HepG2 (cell line): ENCODE results near the gene CFAP43. TPM values are rescaled to one million over a fixed set of nuclear protein-coding genes. Genes with fewer than 3 reads are reported as not detected.
A peak's percentile ranks its signal among the peaks of the same experiment; 100 is the strongest.

Source experiments
- CAMTA2 ChIP-seq: sonication (generic); formaldehyde crosslinking; IDR thresholded peaks from 2 replicates; pipeline ENCODE4 v1.4.0; 2020; ENCODE audit warnings: mild to moderate bottlenecking, missing genetic modification reagents, borderline replicate concordance
- CCDC6 ChIP-seq: sonication (generic); formaldehyde crosslinking; IDR thresholded peaks from 2 replicates; pipeline ENCODE4 v1.8.1; 2022; ENCODE audit warnings: mild to moderate bottlenecking, missing genetic modification reagents, moderate library complexity
- CSRNP1 ChIP-seq: sonication (generic); formaldehyde crosslinking; IDR thresholded peaks from 2 replicates; pipeline ENCODE4 v1.8.1; 2023; ENCODE audit warnings: mild to moderate bottlenecking, missing genetic modification reagents
- DRAP1 ChIP-seq: IDR thresholded peaks from 2 replicates; pipeline ENCODE4 v1.6.1; 2016; ENCODE audit warnings: missing genetic modification reagents, missing compliant biosample characterization
- GFI1 ChIP-seq: sonication (generic); formaldehyde crosslinking; IDR thresholded peaks from 2 replicates; pipeline ENCODE4 v1.5.0; 2020; ENCODE audit warnings: missing genetic modification reagents, mild to moderate bottlenecking, borderline replicate concordance
- KMT2B ChIP-seq: IDR thresholded peaks from 2 replicates; pipeline ENCODE4 v1.6.1; 2016; ENCODE audit warnings: missing genetic modification reagents, missing compliant biosample characterization
- MAFG ChIP-seq: sonication (generic); formaldehyde crosslinking; IDR thresholded peaks from 2 replicates; pipeline ENCODE4 v1.5.1; 2020; ENCODE audit warnings: mild to moderate bottlenecking, missing genetic modification reagents
- NFKBIZ ChIP-seq: IDR thresholded peaks from 2 replicates; pipeline ENCODE4 v1.6.1; 2018; ENCODE audit warnings: missing genetic modification reagents, missing compliant biosample characterization
- NFYC ChIP-seq: IDR thresholded peaks from 2 replicates; pipeline ENCODE4 v1.6.1; 2016; ENCODE audit warnings: missing genetic modification reagents, missing compliant biosample characterization
- PHF20 ChIP-seq: sonication (generic); formaldehyde crosslinking; IDR thresholded peaks from 2 replicates; pipeline ENCODE4 v1.5.0; 2020; ENCODE audit warnings: mild to moderate bottlenecking, missing genetic modification reagents
- REPIN1 ChIP-seq: sonication (generic); formaldehyde crosslinking; IDR thresholded peaks from 2 replicates; pipeline ENCODE4 v1.8.0; 2022; ENCODE audit warnings: missing genetic modification reagents, low read depth, mild to moderate bottlenecking, borderline replicate concordance
- REST ChIP-seq, 2 experiments: IDR thresholded peaks; 2 replicates each; pipeline ENCODE4 v1.6.1; 2011 to 2012; ENCODE audit warnings: low read length in 2 of 2, borderline replicate concordance in 1 of 2, low read depth in 1 of 2, mild to moderate bottlenecking in 1 of 2, moderate library complexity in 1 of 2
- SCMH1 ChIP-seq: sonication (generic); formaldehyde crosslinking; IDR thresholded peaks from 2 replicates; pipeline ENCODE4 v1.9.0; 2021; ENCODE audit warnings: missing genetic modification reagents, mild to moderate bottlenecking, borderline replicate concordance
- SRY ChIP-seq: sonication (generic); formaldehyde crosslinking; IDR thresholded peaks from 2 replicates; pipeline ENCODE4 v1.8.0; 2022; ENCODE audit warnings: mild to moderate bottlenecking, missing genetic modification reagents
- TAF1 ChIP-seq: sonication (generic); formaldehyde crosslinking; IDR thresholded peaks from 2 replicates; pipeline ENCODE4 v1.4.0; 2020; ENCODE audit warnings: missing genetic modification reagents
- TBP ChIP-seq: sonication (generic); formaldehyde crosslinking; IDR thresholded peaks from 2 replicates; pipeline ENCODE4 v1.5.0; 2020; ENCODE audit warnings: missing genetic modification reagents
- ZBTB25 ChIP-seq: IDR thresholded peaks from 2 replicates; pipeline ENCODE4 v1.6.1; 2018; ENCODE audit warnings: missing genetic modification reagents
- ZBTB7B ChIP-seq: sonication (generic); formaldehyde crosslinking; IDR thresholded peaks from 2 replicates; pipeline ENCODE4 v1.4.0; 2020; ENCODE audit warnings: missing genetic modification reagents
- ZNF337 ChIP-seq: sonication (generic); formaldehyde crosslinking; IDR thresholded peaks from 2 replicates; pipeline ENCODE4 v1.5.1; 2020; ENCODE audit warnings: missing genetic modification reagents, low read depth, mild to moderate bottlenecking, borderline replicate concordance
- ZNF34 ChIP-seq: sonication (generic); formaldehyde crosslinking; IDR thresholded peaks from 2 replicates; pipeline ENCODE4 v1.4.0; 2020; ENCODE audit warnings: mild to moderate bottlenecking, missing genetic modification reagents, borderline replicate concordance
- ZNF496 ChIP-seq: sonication (generic); formaldehyde crosslinking; IDR thresholded peaks from 2 replicates; pipeline ENCODE4 v1.8.1; 2023; ENCODE audit warnings: mild to moderate bottlenecking, moderate library complexity, missing genetic modification reagents; ENCODE audit not compliant: insufficient replicate concordance
- ZNF510 ChIP-seq: sonication (generic); formaldehyde crosslinking; IDR thresholded peaks from 2 replicates; pipeline ENCODE4 v1.4.0; 2020; ENCODE audit warnings: low read depth, mild to moderate bottlenecking, missing genetic modification reagents
- ZNF746 ChIP-seq: sonication (generic); formaldehyde crosslinking; IDR thresholded peaks from 2 replicates; pipeline ENCODE4 v1.8.0; 2022; ENCODE audit warnings: mild to moderate bottlenecking, missing genetic modification reagents
- polyA plus RNA-seq, 8 experiments: library from polyadenylated mRNA; depleted of rRNA in 3 of 8; stranded (reverse) in 7 of 8; unstranded in 1 of 8; fragments of >200 nt; fragmentation: Illumina TruSeq in 4 of 8; extraction: Trizol in 4 of 8; gene quantifications; 2 replicates each; pipeline versions ENCODE4 v1.2.1 to v1.2.3, GENCODE V29; 2011 to 2016; ENCODE audit warnings: low read depth in 4 of 8, missing spikeins in 1 of 8, mixed read lengths in 1 of 8; ENCODE audit not compliant: insufficient read depth in 1 of 8
- total RNA-seq, 5 experiments: library from RNA; depleted of rRNA; stranded (reverse); fragments of >200 nt; fragmentation: Illumina TruSeq; extraction: Trizol; gene quantifications; 2 replicates each; pipeline ENCODE4 v1.2.3, GENCODE V29; 2016; ENCODE audit warnings: low read depth in 1 of 5

Gene CFAP43
- total and polyA plus RNA-seq, 2 of the 13 experiments (the other 11 are each of a cell fraction or from before 2014, with no cell fraction given) = 0.24 to 0.38 TPM

- TF ChIP-seq REST (IDR thresholded peaks at IDR 0.05; ENCODE audit: borderline replicate concordance in 1 of 2, low read depth in 1 of 2, low read length in 2 of 2) (peak in 1 of 2 experiments; percentile 6; a peak in 2 of 4 replicates), SRY (CRISPR knock-in tag) (peak; percentile 92; the same call in 1 of the 2 replicates), CAMTA2 (CRISPR knock-in tag) (no peak; the same call in 1 of the 2 replicates), ZBTB7B (CRISPR knock-in tag) (peak; percentile 84), SCMH1 (CRISPR knock-in tag) (no peak), CSRNP1 (CRISPR knock-in tag) (peak; percentile 18; the same call in 1 of the 2 replicates), DRAP1 (CRISPR knock-in tag) (peak; percentile 70), MAFG (CRISPR knock-in tag) (peak; percentile 67), TAF1 (CRISPR knock-in tag) (peak; percentile 91), ZNF34 (0 out of 2 replicates have a peak, but pooled peaks have one; percentile 21), NFYC (CRISPR knock-in tag) (no peak), ZNF337 (CRISPR knock-in tag) (no peak), TBP (CRISPR knock-in tag) (no peak), ZNF510 (CRISPR knock-in tag) (no peak), ZNF496 (no peak), GFI1 (CRISPR knock-in tag) (peak; percentile 22; the same call in 1 of the 2 replicates), PHF20 (CRISPR knock-in tag) (peak; percentile 40; the same call in 1 of the 2 replicates), REPIN1 (CRISPR knock-in tag) (peak; percentile 36; the same call in 1 of the 2 replicates), NFKBIZ (peak; percentile 27; the same call in 1 of the 2 replicates), ZNF746 (CRISPR knock-in tag) (peak; percentile 93), CCDC6 (CRISPR knock-in tag) (no peak), ZBTB25 (CRISPR knock-in tag) (no peak), KMT2B (CRISPR knock-in tag) (no peak)
Observed at GRCh38 chr10:104254493-104255310, 22.5 kb upstream of the CFAP43 start, which contains the start of gene GSTO1 (continued).
